ENCODE measurements around the gene MAST1. TPM values are rescaled to one million over a fixed set of nuclear protein-coding genes. Genes with fewer than 3 reads are reported as not detected.
"Not testable (repeated sequence)": the region's sequence is repeated elsewhere in the genome, so short reads cannot be mapped to it uniquely, and the experiment has no call there.

The MAST1 gene
- total RNA-seq, 1 donor from 2014 or later = not detected

DNA sequence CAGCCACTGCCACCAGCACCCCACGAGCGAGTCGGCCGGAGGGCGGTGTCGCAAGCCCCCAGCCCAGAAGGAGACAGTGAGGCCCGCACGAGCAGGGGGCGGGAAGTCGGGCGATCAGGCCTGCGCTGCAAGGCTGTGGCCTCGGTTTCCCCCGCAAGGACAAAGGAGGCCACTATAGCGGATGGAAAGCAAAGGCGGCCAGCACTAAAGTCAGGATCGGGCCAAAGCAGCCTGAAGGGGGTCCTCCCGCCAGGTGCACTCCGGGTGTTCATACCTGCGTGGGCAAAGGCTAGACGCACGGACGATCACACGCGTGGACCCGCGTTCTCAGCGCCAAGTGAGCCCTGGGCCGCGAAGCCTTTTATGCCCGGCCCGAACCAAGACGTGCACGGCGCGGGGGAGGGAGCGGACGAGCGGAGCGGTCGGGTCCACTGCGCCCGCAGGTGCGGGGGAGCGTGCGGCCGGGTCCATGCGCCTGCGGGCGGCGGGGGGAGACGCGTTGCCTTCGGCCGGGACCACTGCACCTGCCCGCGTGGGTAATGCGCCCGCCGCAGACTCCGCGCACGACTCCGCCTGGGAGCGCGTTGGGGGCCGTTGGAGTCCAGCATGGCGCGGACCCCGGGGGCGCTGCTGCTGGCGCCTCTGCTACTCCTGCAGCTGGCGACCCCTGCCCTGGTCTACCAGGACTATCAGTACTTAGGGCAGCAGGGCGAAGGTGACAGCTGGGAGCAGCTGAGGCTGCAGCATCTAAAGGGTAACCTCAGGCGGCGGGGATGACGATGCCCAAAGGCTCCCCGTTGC lies 36.6 kb upstream of the MAST1 start, which contains the start of the genes PRDX2 and THSD8:
TSS of gene PRDX2 (minus strand) at position 335 of the 801 bp plus-strand sequence. CDS start 539 bp downstream, outside the sequence.
TSS of gene THSD8 (plus strand) at position 604 of the 801 bp plus-strand sequence. CDS start at position 607, 3 bp downstream.
- ATAC-seq = peak; percentile 73

DNA sequence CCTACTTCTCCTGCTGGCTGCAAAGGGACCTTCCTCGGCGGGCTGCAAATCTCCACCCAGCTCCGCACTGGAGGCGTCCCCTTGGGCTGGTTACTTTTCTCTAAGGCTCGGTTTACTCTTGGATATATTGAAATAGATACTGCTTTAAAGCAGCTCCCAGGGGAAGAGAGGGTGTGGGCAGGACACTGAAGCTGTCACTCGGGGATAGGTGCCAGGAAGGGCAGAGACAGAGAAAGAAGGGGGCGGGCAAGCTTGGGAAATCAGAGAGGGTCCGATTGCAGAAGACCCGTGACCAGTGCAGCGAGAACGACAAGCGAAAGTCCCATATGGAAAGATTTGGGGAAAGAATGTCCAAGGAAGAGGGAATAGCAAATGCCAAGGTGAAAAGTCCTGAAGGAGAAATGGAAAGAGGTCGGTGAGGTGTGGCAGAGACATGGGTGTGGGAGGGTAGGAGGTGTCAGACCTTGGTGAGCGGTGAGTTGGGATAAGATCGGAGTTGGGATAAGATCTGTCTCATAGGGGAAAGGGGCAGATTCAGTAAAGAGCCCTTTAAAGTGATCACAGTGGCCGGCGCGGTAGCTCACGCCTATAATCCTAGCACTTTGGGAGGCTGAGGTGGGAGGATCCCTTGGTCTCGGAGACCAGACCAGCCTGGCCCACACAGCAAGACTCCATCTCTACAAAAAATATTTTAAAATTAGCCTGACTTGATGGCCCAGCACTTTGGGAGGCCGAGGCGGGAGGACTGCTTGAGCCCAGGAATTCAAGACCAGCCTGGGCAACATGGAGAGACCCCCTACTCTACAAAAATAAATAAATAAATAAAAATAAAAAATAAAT lies 35.8 kb upstream of the MAST1 start:
- no peak for ATAC-seq

DNA sequence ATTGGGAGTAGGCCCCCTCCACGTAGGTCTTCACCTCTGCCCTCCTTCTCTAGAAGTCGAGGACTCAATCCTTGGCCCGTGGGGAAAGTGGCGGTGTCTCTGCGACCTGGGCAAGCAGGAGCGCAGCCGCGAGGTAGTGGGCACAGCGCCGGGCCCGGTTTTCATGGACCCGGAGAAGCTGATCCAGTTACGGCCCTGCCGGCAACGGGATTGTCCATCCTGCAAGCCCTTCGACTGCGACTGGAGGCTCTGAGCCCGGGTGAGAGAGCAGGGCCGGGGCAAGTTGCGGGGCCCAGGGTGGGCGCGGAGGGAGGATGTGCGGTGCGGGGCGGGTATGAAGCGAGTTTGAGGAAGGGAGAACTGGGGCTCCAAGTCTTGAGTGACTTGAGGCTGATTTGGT lies 34.3 kb upstream of the MAST1 start:
- ATAC-seq = no peak

DNA sequence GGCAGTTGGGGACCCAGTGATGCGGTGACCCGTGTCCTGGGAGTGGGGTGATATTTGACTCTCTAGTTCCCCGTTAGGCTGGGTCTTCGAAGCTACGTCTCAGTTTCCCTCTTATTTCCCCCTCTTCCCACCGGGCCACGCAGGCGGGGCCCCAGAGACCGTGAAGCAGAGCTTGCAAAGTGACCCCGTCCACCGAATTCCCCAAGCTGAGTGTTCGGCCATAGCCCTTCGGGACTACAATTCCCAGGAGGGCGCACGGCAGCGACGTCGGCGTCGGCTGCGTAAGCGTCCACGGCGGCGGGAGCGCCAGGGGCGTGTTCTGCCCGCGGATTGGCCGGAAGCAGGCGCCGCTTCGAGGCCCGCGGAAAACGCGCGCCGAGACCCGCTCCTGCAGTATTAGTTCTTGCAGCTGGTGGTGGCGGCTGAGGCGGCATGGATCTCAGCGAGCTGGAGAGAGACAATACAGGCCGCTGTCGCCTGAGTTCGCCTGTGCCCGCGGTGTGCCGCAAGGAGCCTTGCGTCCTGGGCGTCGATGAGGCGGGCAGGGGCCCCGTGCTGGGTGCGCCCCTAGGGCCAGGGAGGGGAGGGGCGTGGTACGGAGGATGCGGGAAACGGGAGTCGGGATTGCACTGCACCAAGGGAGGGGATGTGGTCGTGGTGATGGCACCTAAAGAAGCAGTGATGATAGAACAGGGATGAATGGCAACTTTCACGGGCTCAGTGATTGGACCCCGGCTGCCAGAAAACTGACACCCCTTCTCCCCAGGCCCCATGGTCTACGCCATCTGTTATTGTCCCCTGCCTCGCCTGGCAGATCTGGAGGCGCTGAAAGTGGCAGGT lies 31.9 kb upstream of the MAST1 start, which contains the start of gene RNASEH2A:
TSS of gene RNASEH2A (plus strand) at position 343 of the 840 bp plus-strand sequence. CDS start at position 433, 90 bp downstream.
- ATAC-seq = peak; percentile 78

DNA sequence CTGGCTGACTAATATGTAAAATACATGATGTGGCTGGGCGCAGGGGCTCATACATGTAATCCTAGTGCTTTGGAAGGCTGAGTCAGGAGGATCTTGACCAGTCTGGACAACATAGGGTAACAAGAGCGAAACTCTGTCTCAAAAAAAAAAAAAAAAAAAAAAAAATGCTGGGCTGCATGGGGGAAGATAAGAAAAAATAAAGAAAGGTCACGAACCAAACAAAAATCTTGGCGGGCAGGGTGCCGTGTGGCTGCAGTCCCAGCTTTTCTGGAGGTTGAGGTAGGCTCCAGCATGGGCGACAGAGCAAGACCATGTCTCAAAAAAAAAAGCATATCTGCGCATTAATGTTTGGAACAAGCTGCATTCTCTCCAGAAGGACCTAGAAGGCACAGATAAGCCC lies 23.2 kb upstream of the MAST1 start:
- no peak for ATAC-seq

DNA sequence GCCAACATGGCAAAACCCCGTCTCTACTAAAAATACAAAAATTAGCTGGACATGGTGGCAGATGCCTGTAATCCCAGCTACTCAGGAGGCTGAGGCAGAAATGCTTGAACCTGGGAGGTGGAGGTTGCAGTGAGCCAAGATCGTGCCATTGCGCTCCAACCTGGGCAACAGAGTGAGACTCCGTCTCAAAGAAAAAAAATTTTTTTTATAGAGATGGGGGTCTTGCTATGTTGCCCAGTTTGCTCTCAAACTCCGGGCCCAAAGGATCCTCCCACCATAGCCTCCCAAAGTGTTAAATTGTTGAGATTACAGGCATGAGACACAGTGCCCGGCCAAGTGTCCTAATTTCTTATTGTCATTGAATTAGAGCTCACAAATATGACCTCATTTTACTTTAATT lies 21.1 kb upstream of the MAST1 start:
- not testable (repeated sequence) for ATAC-seq

DNA sequence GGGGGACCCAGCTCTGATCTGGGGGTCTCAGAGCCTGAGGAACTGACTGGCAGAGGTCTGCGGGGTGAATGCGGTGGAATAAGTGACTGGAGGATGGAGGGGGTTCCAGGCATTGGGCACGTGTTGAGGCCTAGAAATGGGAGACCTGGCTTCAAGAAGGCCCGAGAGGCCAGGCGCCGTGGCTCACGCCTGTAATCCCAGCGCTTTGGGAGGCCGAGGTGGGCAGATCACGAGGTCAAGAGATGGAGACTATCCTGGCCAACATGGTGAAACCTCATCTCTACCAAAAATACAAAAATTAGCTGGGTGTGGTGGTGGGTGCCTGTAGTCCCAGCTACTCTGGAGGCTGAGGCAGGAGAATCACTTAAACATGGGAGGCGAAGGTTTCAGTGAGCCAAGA lies 20.5 kb upstream of the MAST1 start:
- ATAC-seq = peak; percentile 13

DNA sequence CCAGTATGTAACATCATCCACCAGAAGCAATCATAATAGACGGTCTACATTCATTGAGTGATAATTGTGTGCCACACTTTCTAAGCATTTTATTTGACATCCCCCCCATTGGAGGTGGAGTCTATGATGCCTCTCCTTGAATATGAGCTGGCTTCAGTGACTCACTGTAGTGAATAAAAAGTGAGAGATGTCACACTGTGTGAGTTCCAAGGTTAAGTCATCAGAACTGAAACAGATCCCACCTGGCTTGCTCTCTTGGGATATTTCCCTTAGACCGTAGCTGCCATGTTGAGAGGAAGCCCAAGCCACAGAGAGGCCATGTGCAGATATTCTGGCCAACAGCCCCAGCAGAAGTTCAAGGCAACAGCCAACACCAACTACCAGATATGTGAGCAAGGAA lies 16.6 kb upstream of the MAST1 start:
- ATAC-seq = no peak

DNA sequence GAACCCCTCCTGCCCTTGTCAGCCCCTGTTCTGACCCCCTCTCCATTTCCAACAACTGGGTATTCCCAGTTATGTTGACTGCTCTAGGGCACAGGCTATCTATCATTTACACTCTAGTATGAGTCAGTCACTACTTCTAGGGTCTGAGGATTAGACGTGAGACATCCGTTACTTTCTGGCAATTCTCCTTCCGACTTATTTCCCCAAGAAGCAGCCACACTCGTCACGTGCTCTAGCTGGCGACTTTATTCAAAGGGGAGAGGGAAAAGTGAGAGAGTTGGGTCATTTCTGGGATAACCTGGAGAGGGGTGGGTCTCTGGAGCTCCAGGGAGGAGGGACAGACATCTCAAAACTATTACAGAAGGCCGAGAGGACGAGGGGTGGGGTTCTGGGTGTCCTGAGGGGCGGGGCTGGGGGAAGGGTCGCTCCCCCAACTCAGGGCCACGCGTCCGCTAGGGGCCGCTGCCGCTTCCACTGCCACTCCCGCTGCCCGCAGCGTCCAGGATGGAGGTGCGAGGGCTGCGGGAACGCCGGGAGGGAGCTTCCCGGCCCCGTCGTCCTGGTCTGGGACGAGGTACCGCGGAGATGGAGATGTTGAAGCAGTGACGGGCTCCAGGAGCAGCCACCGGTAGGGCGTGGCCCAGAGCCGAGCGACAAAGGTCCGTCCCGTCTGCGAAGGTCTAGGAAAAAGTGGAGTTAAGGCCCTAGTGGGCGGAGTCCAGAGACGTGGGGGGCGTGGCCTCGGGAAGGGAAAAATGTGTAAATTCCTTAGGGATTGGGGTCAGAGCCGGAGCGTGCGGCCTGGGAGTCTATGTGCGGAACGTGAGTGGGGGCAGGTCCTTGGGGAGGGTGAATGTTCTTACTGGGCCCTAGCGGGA lies 12.8 kb upstream of the MAST1 start:
- no peak for ATAC-seq

DNA sequence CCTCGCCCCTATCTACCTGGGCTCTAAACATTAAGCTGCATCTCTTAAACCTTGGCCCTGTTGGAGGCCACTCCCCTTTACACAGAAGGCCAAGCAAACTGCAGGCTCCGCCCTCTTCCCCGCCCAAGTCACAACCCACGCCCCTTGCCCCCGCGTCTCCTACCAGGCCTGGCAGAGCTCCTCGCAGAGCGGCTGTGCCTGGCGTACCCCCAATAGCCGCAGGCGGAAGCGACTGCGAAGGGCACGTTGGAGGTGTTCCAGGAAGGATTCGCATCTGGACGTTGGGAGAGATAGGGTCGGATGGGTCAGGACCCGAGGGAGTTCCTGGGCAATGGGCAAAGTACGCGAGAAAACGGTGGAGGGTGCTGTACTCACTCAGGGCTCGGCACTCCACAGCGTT lies 9.8 kb upstream of the MAST1 start:
- ATAC-seq = no peak

DNA sequence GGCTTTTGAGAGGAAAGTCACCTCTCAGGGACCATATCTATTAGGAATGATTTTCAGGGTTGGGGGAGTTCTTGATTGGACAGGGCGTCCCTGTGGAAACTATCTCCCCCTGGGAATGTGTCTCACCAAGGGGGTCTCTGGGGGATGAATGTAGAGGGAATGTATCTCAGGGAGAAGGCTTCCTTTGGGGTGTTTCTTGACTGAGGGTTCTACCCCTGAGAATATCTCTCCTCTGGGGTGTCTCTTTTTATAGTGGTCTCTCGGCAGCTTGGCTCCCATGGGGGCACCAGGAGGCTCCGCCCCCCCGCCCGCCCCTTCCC lies 4.9 kb upstream of the MAST1 start:
- ATAC-seq = no peak

DNA sequence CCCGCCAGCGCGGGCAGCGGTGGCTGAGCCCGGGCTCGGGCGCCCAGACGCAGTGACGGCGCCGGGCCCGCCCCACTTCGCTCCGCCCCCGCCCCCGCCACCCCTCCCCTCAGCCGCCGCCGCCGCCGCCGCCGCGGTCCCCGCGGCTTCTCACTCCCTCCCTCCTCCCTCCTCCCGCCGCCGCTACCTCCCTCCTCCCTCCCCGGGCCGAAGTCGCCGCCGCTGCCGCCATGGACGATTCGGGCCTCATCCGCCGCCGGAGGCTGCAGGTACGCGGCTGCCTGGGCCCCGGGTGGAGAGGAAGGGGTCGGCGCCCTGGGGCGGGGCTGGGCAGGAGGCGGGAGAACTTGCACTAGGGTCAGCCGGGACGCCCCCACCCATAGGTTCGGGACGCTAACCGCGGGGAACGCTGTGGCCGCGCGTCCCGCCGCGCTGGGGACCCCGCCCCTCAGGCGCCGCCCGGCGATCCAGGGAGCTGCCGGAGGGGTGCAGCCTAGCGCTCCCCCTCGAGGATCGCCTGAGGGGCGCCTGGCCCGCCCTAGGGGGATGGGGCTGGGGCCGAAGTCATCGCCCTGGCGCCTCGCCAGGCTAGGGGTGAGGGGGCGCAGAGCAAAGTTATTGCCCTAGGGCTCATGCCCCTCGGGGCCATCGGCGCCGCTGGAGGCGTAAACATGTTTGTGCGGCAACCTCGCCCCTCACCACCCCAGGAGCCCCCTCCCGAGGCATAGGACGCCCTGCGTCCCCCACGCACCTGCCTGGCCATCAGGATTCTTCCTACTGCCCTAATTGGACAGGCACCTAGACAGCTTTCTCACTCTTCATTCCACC lies 4.4 kb upstream of the MAST1 start:
- no peak for ATAC-seq

DNA sequence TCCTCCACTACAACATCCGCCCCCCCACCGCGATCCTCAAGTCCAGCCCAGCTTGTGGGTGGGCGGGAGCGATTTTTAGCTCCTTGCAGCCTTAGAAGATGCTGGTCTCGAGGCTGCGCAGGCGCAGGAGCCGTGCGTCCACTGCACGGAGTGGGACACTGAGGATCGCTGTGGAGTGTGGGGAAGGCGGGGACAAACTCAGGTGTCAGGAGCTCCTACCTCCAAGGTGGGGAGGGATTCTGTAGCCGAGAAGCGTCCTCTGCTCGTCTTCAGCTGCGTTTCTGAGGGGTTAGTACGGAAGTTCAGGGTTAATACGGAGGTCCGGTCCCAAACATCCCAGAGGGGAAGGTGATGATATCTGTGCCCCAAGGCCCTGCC lies 3.8 kb upstream of the MAST1 start, which contains the start of gene RTBDN:
TSS of gene RTBDN (minus strand) at position 14 of the 378 bp plus-strand sequence. CDS start 4,600 bp downstream, outside the sequence.
- ATAC-seq = no peak

DNA sequence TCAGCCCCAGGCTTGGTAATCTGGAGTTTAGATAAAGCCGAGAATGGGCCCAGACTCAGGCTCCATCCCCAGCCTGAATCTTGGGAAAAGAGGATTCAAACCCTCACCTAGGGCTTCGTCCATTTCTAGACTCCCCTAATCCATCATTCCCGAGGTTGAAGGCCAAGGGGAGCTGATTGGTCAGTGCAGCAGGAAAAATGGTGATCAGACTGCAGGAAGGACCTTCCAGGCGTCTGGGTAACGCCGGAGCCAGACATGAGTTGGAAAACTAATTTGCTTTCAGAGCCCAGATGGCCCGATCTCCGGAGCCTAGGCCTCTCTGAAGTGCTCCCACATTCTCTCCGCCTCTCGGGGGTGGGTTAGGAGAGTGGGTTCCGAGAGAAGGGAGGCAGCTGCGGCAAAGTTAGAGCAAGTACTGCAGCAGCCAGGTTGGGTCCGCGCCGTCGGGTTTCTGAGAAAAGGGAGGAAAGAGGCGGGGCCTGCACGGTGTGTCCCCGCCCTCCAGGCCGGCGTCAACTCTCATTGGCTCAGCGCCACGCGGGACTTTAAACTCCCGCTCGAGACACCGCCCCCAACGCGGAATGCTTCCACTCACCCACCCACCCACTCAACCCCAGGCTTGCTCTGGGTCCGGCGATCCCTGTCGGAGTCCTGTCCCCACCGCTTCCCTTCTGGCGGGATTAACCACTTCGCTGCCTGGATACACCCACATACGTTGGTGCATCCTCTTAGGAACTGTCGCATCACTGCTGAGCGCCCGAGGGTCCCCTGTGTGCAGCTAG lies 3.1 kb upstream of the MAST1 start:
- ATAC-seq = no peak

DNA sequence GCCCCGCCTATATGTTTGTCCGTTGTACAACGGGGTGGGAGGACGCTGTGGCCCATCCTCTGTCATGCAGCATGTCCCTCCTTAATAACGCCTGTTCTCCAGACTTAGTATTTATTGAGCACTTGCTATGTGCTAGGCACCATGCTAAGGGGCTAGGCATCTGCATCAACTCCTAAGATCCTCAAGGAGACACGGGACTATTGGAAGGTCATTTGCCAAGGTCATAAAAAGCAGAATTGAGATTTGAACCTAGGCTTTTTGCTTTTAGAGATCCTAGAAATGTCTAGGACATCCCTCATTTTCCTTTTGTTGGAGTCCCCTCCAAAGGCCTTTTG lies 1.8 kb upstream of the MAST1 start:
- no peak for ATAC-seq

DNA sequence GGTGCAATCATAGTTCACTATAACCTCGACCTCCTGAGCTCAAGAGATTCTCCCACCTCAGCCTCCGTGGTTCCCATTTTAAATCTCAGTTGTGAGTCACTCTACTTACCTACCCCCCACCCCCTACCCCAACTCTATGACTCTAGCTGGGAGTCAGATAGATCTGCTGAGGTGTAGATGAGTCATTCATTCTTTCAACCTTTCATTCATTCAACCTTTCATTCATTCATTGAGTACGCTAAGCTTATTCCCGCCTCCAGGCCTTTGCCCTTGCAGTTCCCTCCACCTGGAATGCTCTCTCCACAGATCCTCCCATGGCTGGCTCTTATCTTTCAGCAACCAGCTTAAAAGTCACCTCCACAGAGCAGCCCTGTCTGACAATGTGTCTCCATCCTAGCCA lies 1.1 kb upstream of the MAST1 start:
- no peak for ATAC-seq

DNA sequence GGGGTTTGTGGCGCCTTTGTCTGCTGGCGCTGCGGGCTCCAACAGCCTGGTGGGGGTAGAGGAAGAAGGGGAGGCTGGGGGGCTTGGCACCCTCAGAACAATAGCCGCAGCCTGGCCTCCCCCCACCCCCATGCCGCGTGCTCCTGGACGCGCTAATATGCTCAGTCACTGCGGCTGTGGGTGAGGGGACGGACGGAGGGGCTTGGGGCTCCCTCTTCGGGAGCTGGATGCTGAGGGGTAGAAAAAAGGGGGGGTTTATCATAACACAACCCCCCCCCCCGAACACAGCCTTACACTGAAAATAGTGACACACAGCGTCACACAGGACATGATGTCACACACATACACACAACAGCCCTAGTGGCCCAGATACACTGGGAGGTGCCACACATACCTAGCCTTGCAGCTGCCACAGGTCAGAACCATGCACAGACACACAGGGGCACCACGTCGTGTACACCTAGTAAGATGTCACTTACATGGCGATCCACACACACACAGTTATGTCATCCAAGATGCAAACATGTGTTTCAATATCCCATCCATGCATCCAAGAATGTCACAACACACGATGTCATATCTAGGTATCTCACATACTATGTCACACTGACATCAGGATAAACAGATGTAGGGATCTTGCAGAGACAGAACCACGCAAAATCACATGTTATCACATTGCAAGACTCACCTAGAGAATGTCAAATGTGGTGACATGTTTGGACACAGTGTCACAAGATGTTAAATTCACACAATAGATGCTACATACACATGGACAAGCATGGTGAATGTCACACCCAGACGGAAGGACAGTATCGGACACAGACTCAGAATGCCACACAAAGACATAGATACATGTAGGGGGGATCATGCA lies 806 bp downstream of the MAST1 start:
- ATAC-seq = no peak
